WTC11 (cell line): Measurements from ENCODE around the gene CLASP1.

Experiments used
- ELF4 ChIP-seq: sonication (generic); formaldehyde crosslinking; IDR thresholded peaks from 2 replicates; pipeline ENCODE4 v1.8.1; 2022; ENCODE audit warnings: low read depth, mild to moderate bottlenecking, moderate library complexity, missing genetic modification reagents
- ESRRA ChIP-seq: sonication (generic); formaldehyde crosslinking; IDR thresholded peaks from 2 replicates; pipeline ENCODE4 v1.8.1; 2022; ENCODE audit warnings: mild to moderate bottlenecking, missing genetic modification reagents, borderline replicate concordance
- FOXP1 ChIP-seq: sonication (generic); formaldehyde crosslinking; IDR thresholded peaks from 2 replicates; pipeline ENCODE4 v1.8.0; 2022; ENCODE audit warnings: missing genetic modification reagents, mild to moderate bottlenecking, moderate library complexity, borderline replicate concordance
- IRF2 ChIP-seq: sonication (generic); formaldehyde crosslinking; IDR thresholded peaks from 2 replicates; pipeline ENCODE4 v1.8.0; 2022; ENCODE audit warnings: low read depth, missing genetic modification reagents, borderline replicate concordance
- NFE2L1 ChIP-seq: sonication (generic); formaldehyde crosslinking; IDR thresholded peaks from 2 replicates; pipeline ENCODE4 v1.8.1; 2023; ENCODE audit warnings: missing genetic modification reagents
- TEAD4 ChIP-seq: sonication (generic); formaldehyde crosslinking; IDR thresholded peaks from 2 replicates; pipeline ENCODE4 v1.8.0; 2022; ENCODE audit warnings: mild to moderate bottlenecking, missing genetic modification reagents
- TP53 ChIP-seq: sonication (generic); formaldehyde crosslinking; IDR thresholded peaks from 2 replicates; pipeline ENCODE4 v1.8.1; 2023; ENCODE audit warnings: mild to moderate bottlenecking, missing genetic modification reagents
- ZNF219 ChIP-seq: sonication (generic); formaldehyde crosslinking; IDR thresholded peaks from 2 replicates; pipeline ENCODE4 v1.8.0; 2023; ENCODE audit warnings: missing genetic modification reagents, mild to moderate bottlenecking, borderline replicate concordance
- ZNF423 ChIP-seq: fragments of 250-450 bp; sonication (Bioruptor Pico); IDR thresholded peaks from 2 replicates; pipeline ENCODE4 v2.1.2; 2022; ENCODE audit warnings: mild to moderate bottlenecking, moderate library complexity
- TF ChIP-seq, protein P1 (sequence below): fragments of 200-600 bp; IDR thresholded peaks from 2 replicates; pipeline ENCODE4 v1.8.0; 2022; ENCODE audit warnings: antibody characterized with exemption
- TF ChIP-seq, protein P2 (sequence below): sonication (generic); formaldehyde crosslinking; IDR thresholded peaks from 2 replicates; pipeline ENCODE4 v1.8.0; 2022; ENCODE audit warnings: mild to moderate bottlenecking, missing genetic modification reagents

DNA sequence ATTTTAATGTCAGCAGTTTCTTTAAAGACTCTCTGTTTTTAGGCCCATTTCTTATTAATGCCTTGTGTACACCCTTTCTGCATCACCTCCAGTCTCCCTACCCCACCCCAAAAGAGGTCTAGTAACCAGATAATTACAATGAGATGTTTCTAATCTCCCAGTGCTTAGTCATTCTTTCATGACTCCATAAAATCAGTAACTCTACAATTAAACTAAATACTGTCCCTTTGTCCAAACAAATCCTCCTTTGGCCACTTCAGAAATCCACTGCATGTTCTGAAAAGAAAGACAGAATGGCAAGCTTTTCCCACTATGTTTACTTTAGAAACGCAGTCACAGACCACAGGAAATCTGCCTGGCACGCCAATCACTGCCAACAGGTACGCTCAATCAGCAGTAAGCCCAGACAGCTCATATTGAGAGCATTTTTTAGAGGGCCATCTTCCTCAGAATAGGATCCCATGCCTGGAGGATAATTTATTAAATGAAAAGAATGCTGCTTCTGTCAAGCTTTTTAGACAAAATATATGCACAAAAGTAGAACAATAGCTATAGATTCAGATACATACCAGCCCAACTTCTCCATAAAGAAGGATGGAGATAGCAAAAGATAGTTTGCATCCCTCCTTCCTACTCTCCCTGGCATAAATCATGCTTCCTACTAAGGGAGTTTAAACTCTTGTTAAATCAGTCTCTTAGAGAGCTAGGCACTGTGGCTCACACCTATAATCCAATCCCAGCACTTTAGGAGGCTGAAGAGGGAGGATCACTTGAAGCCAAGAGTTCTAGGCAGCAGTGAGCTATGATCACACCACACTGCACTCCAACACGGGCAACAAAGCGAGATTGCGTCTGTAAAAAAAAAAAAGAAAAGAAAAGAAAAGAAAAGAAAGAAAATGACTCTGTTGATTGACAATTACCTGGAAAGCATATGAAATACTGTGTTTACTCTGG is 14.6 kb downstream of the CLASP1 start:
- TF ChIP-seq TEAD4 (CRISPR knock-in tag) (no peak), NFE2L1 (CRISPR knock-in tag) (no peak), TP53 (no peak), ZNF219 (CRISPR knock-in tag) (no peak), ZNF423 (CRISPR knock-in tag) (no peak), IRF2 (CRISPR knock-in tag) (no peak), ELF4 (CRISPR knock-in tag) (no peak), FOXP1 (CRISPR knock-in tag) (no peak), ESRRA (CRISPR knock-in tag) (no peak)
- TF ChIP-seq, protein P1, sequence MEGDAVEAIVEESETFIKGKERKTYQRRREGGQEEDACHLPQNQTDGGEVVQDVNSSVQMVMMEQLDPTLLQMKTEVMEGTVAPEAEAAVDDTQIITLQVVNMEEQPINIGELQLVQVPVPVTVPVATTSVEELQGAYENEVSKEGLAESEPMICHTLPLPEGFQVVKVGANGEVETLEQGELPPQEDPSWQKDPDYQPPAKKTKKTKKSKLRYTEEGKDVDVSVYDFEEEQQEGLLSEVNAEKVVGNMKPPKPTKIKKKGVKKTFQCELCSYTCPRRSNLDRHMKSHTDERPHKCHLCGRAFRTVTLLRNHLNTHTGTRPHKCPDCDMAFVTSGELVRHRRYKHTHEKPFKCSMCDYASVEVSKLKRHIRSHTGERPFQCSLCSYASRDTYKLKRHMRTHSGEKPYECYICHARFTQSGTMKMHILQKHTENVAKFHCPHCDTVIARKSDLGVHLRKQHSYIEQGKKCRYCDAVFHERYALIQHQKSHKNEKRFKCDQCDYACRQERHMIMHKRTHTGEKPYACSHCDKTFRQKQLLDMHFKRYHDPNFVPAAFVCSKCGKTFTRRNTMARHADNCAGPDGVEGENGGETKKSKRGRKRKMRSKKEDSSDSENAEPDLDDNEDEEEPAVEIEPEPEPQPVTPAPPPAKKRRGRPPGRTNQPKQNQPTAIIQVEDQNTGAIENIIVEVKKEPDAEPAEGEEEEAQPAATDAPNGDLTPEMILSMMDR, result no peak
- TF ChIP-seq, protein P2, sequence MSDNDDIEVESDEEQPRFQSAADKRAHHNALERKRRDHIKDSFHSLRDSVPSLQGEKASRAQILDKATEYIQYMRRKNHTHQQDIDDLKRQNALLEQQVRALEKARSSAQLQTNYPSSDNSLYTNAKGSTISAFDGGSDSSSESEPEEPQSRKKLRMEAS (CRISPR knock-in tag), result no peak
